Neuron (in vitro differentiated cells): ENCODE measurements around the gene ARID5A.

Experiments
- H2AFZ ChIP-seq: one replicate; pipeline ENCODE4 v1.6.1; 2013; ENCODE audit warnings: low read depth, mild to moderate bottlenecking, inconsistent platforms, low read length, moderate library complexity
- H3K27me3 ChIP-seq: one replicate; pipeline ENCODE4 v1.6.1; 2013; ENCODE audit warnings: low read length; ENCODE audit not compliant: insufficient read depth
- H3K36me3 ChIP-seq: one replicate; pipeline ENCODE4 v1.6.1; 2013; ENCODE audit warnings: low read length; ENCODE audit not compliant: insufficient read depth
- H3K4me1 ChIP-seq: one replicate; pipeline ENCODE4 v1.6.1; 2013; ENCODE audit warnings: low read length; ENCODE audit not compliant: insufficient read depth
- H3K4me3 ChIP-seq: 2 replicates; pipeline ENCODE4 v1.5.1; 2013; ENCODE audit warnings: mild to moderate bottlenecking, low read length, moderate library complexity
- H3K9me3 ChIP-seq: one replicate; pipeline ENCODE4 v1.6.1; 2013; ENCODE audit warnings: low read length

ARID5A gene

DNA sequence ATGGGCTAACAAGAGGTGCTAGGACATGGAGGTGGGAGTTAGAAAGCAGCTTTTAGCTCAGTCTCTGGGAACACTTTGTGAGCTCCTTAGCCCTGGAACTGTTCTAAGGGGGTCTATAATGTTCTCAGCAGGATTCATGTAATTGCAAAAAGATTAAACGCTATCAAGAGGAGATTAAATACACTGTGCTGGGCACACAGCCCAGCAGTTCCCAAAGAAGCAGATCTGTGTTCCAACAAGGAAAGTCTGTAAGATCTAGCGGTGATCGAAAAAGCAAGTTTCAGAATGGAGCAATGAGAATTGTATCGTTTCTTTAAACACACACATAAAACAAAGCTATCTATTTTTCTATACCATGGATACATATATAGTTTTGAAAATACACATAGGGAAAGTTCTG is 2.4 kb upstream of the ARID5A start:
- Histone ChIP-seq H3K4me1 (peaks cover 19% of the 10 kb centered on the region), H3K36me3 (no peaks in the 10 kb centered on the region), H3K27me3 (peaks cover 25% of the 10 kb centered on the region), H3K9me3 (no peaks in the 10 kb centered on the region), H3K4me3 (no peak overlapping the region), H2AFZ (no peak overlapping the region)

DNA sequence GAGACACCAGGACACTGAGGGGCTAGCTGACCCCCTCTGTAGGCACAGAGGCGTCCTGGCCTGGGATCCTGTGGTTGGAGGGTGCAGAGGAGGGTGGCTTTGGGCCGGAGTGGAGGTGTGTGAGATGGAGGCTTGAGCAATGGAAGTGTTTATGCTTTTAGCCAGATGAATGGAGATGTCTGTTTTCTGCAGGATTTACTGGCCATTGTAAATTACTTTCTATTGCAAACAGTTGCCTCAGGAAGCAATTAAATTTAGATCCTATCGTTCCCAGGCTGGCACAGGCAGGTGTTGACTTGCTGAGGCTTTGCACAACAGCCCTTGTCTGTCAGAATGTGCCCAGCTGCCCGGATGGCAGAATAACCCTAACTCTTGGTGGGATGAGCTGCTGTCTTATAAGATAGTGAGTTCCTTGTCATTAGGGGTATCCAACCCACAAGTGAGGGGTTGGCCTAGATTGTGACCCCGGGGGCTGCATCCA is 1.8 kb upstream of the ARID5A start:
- H3K4me3 ChIP-seq = no peak overlapping the region
- no peaks in the 10 kb centered on the region for H3K36me3 ChIP-seq
- no peak overlapping the region for H2AFZ ChIP-seq
- H3K27me3 ChIP-seq = peaks cover 19% of the 10 kb centered on the region
- no peaks in the 10 kb centered on the region for H3K9me3 ChIP-seq
- H3K4me1 ChIP-seq = peaks cover 19% of the 10 kb centered on the region

DNA sequence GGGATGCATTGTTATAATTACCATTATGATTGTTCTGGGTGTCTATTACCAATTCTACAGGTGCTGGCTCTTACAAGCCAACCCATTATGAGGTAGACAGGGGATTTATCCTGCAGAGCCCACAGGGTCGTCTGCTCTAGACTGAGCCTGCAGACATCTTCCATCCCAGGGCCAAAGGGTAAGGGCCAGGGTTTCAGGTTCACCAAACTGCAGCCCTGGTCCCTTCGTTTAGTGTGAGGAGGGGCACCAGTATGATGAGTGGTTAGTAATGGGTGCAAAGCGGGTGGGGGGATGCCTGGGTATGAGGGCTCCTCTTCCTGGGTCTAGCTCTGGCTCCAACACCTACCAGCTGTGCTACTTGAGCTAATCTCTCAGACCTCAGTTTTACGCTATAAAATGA is 1.2 kb upstream of the ARID5A start:
- no peak overlapping the region for H3K4me3 ChIP-seq
- peaks cover 15% of the 10 kb centered on the region for H3K27me3 ChIP-seq
- no peaks in the 10 kb centered on the region for H3K36me3 ChIP-seq
- H3K4me1 ChIP-seq = peaks cover 19% of the 10 kb centered on the region
- no peak overlapping the region for H2AFZ ChIP-seq
- H3K9me3 ChIP-seq = no peaks in the 10 kb centered on the region

DNA sequence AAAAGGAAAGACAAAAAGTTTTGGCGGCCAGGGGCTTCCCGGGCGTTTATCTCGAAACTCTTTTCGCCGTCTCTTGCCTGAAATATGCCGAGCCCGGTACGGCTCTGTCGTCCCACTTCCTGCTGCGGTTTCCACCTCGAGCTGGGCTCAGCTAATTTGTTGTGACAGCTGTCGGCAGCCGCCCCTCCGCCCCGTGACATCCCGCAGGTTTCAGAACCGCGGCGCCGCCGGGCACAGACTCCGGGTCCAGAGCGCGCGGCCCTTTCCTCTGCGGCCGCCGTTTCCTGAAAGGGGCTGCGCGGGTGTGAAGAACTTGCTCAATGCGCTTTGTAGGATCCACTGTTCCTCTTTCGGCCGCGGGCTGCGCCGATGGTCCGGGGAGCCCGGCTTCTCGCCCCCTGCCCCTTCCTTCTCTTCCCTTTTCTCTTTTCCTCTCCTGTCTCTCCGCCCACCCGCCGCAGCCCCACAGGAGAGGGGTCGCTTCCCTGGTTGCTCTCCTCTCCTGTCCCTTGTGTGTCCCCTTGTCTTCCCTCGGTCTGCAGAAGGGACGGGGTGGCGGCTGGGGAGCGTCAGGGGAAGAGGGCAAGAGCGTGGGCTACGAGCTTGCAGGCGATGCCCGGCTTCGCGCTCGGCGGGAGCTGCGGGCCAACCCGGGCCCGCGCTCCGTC is 648 bp downstream of the ARID5A start:
- H3K27me3 ChIP-seq = peaks cover 15% of the 10 kb centered on the region
- no peaks in the 10 kb centered on the region for H3K9me3 ChIP-seq
- H2AFZ ChIP-seq = peak overlapping the region; percentile 65
- H3K4me3 ChIP-seq = peak overlapping the region; percentile 73
- H3K4me1 ChIP-seq = peaks cover 16% of the 10 kb centered on the region
- H3K36me3 ChIP-seq = no peaks in the 10 kb centered on the region

DNA sequence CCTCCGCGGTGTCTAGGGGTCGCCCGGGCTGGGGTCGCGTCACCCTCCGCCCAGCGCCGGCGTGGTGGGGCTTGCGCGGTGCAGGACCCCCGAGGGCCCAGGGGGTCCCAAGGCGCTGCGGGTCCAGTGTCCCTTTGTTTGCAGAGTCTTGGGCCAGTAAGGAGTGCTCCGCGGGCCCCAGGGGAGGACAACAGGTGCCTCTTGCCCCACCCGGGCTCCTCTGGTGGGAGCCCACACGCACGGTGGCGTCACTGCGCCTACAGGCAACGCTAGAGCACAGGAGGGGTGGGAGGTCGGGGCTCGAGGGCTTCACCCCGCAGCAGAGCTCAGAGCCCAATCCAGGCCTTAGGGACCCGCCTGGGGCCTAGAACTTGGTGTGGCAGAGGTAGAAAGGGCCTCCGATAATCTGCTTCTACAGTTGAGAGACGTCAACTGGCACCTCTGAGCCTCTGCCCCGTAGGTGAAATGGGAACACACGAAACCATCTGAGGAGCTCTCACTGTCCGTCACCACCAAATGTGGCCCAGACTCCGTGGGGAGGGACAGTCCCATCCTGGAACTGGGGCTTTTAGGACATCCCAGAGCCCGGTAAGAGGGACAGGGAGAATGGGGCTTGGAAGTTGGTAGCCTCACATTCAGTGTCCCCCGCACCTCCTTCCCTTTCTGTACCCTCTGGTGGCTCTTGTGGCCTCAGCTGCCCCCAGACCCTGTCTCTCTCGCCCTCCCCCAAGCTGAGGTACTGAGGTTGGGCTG is 1.4 kb downstream of the ARID5A start:
- H3K36me3 ChIP-seq = no peaks in the 10 kb centered on the region
- peaks cover 12% of the 10 kb centered on the region for H3K27me3 ChIP-seq
- H3K4me1 ChIP-seq = peaks cover 16% of the 10 kb centered on the region
- H3K9me3 ChIP-seq = no peaks in the 10 kb centered on the region
- H2AFZ ChIP-seq = peak overlapping the region; percentile 65
- peak overlapping the region; percentile 73 for H3K4me3 ChIP-seq

DNA sequence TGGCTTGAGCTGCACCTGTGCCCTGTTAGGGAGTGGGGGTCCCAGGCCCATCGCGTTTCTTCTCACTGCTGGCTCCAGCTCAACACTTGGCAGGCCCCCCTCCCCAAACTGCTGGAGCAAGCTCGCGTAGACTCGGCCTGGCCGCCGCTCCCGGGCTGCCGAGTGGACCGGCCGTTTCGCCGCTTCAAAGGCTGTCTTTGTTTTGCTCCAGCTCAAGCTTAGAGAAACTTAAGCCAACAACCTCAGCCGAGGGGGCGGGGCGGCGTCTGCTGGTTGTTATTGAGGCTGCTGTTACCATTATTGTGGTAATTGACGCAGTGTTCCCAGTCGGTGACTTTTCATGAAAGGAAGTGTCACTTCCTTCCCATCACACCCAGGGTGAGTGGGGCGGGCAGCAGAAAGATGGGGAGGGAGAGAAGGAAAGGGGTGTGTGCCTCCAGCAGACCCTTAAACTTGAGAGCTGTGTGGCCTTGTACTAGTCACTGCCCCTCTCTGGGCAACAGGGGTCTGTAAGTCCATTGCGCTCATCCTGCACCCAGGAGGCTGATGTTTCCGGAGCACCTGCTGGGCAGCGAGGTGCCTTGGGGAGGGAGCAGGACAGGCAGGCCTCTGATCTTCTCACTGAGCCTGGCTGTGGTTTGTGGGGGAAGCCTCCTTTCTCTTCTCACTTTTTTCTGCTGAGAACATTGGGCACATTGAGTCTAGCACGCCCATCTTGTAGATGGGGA is 2.1 kb downstream of the ARID5A start:
- H2AFZ ChIP-seq = no peak overlapping the region
- peak overlapping the region; percentile 73 for H3K4me3 ChIP-seq
- peaks cover 16% of the 10 kb centered on the region for H3K4me1 ChIP-seq
- H3K9me3 ChIP-seq = no peaks in the 10 kb centered on the region
- H3K27me3 ChIP-seq = peaks cover 6% of the 10 kb centered on the region
- no peaks in the 10 kb centered on the region for H3K36me3 ChIP-seq

DNA sequence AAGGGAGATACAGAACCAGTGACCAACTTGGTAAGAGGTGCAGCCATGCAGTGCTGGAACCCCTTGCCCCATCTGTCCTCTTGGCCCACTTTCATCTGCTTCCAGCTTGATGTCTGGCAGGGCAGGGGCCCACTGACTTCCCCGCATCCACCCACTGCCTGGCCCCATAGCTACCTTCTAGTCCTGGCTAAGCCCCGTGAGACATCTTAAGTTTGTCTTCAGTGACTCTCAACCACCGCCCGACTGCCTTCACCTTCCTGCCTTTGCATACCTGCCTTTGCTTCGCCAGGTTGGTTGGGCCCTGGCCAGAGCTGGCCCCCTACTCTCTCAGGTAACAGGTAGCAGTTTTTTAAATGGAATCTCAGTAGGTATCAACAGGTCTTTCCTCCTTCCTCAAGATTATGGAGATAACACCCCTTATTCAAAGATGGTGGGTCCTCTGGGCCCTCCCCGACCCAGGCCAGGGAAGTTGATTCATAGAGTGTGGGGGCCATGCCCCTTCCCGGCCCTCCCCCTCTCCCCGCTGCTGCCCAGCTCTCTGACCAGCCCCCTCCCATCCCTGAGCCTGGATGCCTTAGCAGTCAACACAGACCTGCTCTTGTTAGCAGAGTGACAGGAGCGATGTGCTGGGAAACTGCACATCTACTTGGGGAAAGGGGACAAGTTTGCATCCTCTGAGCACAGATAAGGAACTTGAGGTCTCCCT is 2.8 kb downstream of the ARID5A start:
- no peak overlapping the region for H3K4me3 ChIP-seq
- H3K4me1 ChIP-seq = peaks cover 16% of the 10 kb centered on the region
- peaks cover 2% of the 10 kb centered on the region for H3K9me3 ChIP-seq
- H3K27me3 ChIP-seq = peaks cover 6% of the 10 kb centered on the region
- no peak overlapping the region for H2AFZ ChIP-seq
- H3K36me3 ChIP-seq = no peaks in the 10 kb centered on the region

DNA sequence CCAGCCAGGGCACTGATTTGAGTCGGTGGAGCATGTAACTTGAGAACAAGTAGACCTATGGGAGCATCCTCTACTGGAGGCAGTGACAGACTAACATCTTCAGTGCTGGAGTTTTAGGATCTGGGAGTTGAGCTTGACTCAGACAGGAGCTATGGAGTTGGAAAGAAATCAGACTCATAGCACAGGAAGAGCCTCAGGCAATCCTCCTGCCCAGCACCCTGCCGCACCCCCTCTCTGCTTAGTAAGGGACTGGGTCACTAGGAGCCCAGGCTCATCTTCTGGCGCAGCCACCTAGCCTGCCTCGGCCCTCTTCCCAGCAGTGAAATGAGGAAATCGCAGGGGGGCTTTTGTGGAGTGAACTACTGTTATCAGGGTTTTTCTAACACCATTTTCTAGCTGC is 3.6 kb downstream of the ARID5A start:
- no peaks in the 10 kb centered on the region for H3K36me3 ChIP-seq
- no peak overlapping the region for H3K4me3 ChIP-seq
- peaks cover 16% of the 10 kb centered on the region for H3K4me1 ChIP-seq
- H2AFZ ChIP-seq = no peak overlapping the region
- peaks cover 2% of the 10 kb centered on the region for H3K9me3 ChIP-seq
- peaks cover 3% of the 10 kb centered on the region for H3K27me3 ChIP-seq

DNA sequence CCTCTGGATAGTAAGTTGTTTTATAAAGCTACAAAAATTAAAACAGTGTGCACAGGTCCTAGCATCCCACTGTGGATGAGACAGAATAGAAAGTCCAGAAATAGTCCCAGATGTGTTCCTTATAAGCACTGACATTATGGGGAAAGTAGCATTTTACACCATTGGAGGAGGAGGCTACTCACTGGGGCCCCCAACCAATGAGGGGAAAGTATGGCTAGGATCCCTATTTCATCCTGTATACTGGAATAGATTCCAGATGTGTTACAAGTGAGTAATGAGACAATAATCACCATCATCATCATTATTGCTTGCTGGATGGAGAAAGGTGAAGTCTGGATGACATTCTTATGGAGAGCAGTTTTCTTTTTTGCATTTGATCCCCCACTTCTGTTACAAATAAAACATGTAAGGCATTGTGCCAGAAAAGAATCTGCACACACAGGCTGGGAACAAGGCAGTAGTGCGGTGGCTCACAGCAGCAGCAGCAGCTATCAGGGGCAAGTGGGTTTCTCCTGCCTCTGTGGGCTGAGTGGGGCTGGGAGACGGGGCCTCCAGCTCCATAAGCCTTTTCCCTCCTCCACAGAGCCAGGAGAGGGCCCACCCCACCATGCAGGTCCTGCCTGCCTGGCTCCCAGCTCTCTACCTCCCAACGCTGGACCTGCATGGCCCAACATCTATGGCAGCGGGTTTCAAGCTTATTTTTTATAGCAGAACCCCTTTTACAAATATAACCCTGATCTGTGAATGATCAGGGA is 5.0 kb downstream of the ARID5A start:
- peaks cover 16% of the 10 kb centered on the region for H3K4me1 ChIP-seq
- peaks cover 3% of the 10 kb centered on the region for H3K27me3 ChIP-seq
- no peak overlapping the region for H2AFZ ChIP-seq
- H3K4me3 ChIP-seq = no peak overlapping the region
- no peaks in the 10 kb centered on the region for H3K36me3 ChIP-seq
- H3K9me3 ChIP-seq = peaks cover 4% of the 10 kb centered on the region

DNA sequence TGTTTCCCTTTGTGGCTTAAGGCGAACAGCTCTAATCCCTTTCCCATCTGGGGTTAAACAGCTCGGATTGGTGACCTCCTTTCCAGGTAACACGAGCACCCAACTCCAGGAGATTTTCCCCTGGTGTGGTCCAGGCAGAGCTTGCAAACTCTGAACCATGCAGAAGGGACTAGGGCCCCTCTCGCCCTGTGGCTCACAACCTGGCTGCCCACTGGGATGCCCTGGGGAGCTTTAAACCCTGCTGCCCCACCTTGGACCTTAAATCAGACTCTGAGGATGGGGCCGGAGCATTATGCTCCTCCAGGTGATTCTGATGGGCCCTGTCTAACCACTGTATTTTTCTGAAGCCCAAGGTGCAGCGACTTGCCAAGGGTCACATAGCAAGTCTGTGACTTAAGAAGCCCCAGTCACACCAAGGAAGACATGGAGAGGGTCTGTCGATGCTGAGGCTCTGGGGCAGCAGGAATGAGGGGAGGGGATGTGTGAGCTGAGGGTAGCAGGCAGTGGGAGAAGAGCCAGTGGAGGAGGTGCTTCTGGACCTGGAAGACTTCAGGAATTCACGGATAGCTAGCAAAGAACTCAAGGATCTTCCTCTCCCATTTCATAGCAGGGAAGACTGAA is 5.9 kb downstream of the ARID5A start:
- peaks cover 4% of the 10 kb centered on the region for H3K9me3 ChIP-seq
- peaks cover 3% of the 10 kb centered on the region for H3K27me3 ChIP-seq
- H2AFZ ChIP-seq = no peak overlapping the region
- H3K4me1 ChIP-seq = peaks cover 19% of the 10 kb centered on the region
- H3K4me3 ChIP-seq = no peak overlapping the region
- no peaks in the 10 kb centered on the region for H3K36me3 ChIP-seq

DNA sequence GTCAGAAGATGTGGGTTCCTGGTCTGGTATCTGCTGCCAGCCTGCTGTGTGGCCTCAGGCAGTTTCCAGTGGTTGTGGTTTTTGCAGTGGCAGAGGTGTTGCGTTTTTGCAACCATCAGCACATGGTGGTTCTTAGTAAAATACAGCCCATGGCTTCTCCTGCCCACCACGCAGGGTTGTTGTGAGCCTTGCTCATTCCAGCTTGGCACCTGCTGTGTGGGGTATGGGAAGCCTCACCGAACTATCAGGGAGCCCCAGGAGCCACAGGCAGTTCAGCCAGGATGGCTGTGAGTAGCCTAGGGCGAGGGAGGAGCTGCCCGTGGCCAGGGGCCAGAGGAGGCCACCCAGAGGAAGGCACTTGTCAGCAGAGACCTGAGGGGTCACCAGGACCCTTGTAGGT is 9.8 kb downstream of the ARID5A start:
- Histone ChIP-seq H3K27me3 (no peaks in the 10 kb centered on the region), H3K9me3 (peaks cover 4% of the 10 kb centered on the region), H2AFZ (no peak overlapping the region), H3K4me1 (peaks cover 9% of the 10 kb centered on the region), H3K36me3 (no peaks in the 10 kb centered on the region), H3K4me3 (no peak overlapping the region)

DNA sequence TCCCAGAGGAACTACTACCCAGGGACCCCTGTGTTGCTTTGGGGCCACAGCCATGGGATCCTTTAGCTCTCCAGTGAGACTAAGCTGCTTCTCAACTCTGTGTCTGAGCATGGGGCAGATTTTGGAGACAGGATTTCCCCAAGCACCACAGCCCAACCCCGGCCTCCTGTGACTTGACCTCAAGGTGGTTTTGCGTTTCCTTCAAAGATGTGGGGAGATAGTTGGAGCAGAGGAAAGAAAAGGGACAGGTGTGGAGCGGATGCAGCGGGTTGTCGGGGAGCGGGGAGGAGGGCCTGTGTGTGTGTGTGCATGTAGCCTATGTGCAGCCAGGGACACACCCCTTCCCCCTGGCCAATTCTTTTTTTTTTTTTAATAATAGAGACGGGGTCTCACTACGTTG is 10.2 kb downstream of the ARID5A start:
- H3K9me3 ChIP-seq = peaks cover 4% of the 10 kb centered on the region
- H3K36me3 ChIP-seq = no peaks in the 10 kb centered on the region
- H3K4me3 ChIP-seq = no peak overlapping the region
- no peak overlapping the region for H2AFZ ChIP-seq
- H3K27me3 ChIP-seq = no peaks in the 10 kb centered on the region
- H3K4me1 ChIP-seq = peaks cover 9% of the 10 kb centered on the region
